ENCODE results near the gene APBA2.

The APBA2 gene

GRCh38 chr15:28942046-28942445 is 56.3 kb downstream of the APBA2 start:
- no peak for DNase-seq

- no peak for DNase-seq
Observed at GRCh38 chr15:28942571-28942970, 56.8 kb downstream of the APBA2 start.

DNA sequence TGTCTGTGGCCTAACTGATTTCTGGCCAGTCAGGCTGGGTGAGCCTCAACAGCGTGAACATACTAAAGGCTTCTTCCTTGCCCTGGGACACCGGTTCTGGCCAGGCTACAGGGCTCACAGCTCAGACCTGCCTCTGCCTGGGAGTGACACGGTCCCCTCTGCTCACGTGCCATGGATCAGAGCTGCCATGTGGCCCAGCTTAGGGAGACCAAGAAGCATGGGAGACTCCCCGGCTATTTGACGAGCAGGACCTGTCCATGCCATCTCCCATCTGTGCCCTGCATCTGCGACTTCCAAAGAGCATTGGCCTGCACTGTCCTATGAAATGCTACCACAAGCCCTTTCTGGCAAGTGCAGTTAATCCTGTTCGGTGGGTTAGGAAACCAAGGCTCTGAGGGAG is 57.4 kb downstream of the APBA2 start:
- no peak for DNase-seq

GRCh38 chr15:28943611-28944230 is 57.9 kb downstream of the APBA2 start:
- DNase-seq: no peak

DNA sequence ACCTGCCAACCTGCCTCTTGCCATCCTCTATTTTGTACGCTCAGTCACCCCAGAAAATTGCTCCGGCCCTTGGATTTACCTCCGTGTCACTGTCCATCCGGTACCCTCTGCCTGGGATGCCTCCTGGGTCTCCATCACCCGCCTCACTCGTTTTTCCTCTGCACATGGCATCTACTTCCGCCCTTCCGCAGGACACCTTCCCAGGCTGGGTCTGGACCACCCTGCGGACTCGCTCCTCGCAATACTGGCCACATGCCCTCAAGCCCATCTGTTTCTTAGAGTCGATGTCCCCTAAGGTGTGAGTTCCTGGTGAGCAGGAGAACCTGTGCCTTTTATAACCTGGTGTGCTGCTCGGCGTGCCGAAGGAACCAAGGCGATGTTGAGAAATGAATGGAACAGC is 58.5 kb downstream of the APBA2 start:
- DNase-seq: no peak

GRCh38 chr15:28944696-28945300 is 59.0 kb downstream of the APBA2 start:
- DNase-seq: no peak

DNA sequence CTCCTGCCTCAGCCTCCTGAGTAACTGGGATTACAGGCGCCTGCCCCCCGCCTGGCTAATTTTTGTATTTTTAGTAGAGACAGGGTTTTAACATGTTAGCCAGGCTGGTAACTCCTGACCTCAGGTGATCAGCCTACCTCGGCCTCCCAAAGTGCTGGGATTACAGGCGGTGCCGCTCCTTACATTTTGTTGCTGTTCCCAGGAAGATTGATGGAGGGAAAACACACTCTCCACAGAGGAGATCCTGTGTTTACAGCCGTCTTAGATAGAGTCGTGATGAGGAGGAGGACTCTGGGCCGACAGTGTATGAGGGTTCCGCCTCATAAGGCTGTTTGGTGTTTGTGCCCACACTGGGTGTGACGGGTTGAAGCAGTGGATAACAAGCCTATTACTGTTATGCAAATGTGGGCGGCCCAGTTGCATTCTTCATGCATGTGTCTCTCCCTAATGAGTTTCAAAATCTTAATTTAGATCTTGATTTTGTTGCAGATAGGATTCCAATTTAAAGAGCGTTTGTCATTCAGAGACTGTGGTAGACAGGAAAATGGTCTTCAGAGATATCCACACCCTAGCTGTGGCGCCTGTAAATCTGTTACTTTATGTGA is 60.0 kb downstream of the APBA2 start:
- DNase-seq: no peak

GRCh38 chr15:28946803-28947202 is 61.0 kb downstream of the APBA2 start:
- no peak for DNase-seq

GRCh38 chr15:28947221-28947674 is 61.5 kb downstream of the APBA2 start:
- DNase-seq: no peak

DNA sequence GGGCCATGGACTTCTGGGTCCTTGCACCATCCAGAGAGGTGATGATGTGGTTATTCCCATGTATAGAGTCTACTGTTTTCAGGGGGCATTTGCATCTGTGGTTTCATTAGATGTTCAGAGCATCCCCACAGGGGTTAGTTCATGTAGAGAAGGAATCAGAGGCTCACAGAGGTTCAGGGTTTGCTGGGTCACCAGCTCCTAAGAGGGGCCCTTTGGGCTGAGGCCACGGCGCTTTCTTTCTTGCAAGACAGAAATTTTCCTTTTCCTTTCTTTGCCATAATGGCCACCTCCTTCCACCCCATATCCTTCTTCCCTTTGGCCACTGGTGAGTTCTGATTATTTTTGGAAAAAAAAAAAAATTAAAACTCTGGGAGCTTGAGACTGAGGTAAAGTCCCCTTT is 62.3 kb downstream of the APBA2 start:
- DNase-seq: no peak

DNA sequence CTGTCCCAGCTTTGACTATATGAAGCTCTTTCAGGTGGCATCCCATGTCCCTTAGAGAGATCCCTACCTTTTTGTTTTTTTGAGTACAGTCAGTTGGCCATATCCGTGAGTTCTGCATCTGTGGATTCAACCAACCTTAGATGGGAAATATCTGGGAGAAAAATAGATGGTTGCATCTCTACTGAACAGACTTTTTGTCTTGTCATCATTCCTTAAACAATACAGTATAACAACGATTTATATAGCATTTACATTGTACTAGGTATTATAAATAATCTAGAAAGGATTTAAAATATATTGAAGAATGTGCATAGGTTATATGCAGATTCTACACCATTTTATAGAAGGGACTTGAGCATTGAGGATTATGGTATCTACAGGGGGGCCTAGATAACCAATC is 65.1 kb downstream of the APBA2 start:
- DNase-seq: no peak

DNA sequence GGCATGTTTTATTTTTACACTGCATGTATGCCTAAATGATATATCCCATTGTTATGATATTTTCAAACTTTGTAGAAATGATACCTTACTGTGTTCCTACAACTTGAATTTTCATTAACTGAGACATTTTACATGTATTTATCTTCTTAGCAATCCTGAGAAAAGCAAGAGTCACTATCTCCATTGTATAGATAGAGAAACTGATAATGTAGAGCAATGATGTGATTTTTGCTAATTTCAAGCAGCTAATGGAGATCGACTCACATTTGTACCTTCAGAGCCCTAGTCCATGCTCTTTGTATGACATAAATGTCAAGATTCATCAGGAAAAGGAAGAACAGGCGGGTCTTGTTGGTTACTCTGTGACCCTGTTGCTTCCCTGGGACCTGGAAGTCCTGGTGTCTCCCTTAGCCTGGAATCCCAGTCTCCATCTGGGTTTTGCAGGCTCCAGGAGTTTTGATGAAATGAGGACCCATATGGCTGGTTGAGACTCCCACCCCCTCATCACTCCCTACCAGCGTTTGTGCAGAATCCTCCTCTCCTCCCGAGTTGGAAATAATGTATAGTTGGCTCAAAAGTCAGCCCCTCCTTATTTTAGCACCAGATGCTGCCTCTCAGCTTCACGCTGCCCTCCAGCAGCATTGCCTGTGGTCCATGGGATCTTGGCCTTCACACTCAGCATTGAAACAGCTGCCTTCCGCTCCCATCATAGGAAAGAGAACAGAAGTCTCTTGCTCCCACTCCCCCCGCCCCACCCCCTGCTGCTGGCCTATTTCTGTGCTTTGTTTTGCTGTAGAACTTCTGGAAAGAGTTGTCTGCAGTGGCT is 67.1 kb downstream of the APBA2 start:
- peak; percentile 40 for DNase-seq

GRCh38 chr15:28953573-28954195 is 67.9 kb downstream of the APBA2 start:
- peak; percentile 10 for DNase-seq

DNA sequence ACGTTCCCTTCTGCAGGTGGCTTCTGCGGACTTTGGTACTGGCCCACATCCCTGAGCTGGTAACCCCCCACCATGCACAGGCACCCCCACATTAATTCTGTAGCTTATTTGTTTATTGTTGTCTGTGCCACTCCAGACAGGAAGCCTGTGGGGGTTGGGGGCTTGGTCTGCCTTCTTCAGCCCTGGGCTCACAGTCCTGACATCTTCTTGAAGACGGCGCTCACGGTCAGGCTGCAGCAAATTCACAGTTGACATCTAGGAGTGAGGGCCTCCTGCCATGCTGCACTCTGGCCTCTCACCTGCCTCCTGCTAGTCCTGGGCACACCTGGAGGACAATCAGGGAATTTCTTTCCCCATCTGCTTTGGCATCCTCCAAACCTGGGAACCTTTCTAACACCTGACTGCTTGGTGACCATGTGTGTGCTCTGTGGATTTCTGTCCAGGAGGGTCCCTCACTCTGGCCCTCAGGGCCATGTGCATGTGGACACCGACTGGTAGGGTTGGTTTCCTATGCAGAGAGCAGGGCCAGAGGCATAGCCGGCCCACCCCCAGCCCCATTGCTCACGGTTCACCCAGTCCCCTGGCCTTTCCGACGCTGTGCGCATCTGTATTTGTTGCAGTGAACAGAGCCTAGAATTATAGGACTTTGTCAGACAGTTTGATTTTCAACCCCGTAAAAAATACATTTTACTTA is 68.8 kb downstream of the APBA2 start:
- peak; percentile 7 for DNase-seq

- peak; percentile 19 for DNase-seq
Observed at GRCh38 chr15:28955160-28955992, 69.6 kb downstream of the APBA2 start.

DNA sequence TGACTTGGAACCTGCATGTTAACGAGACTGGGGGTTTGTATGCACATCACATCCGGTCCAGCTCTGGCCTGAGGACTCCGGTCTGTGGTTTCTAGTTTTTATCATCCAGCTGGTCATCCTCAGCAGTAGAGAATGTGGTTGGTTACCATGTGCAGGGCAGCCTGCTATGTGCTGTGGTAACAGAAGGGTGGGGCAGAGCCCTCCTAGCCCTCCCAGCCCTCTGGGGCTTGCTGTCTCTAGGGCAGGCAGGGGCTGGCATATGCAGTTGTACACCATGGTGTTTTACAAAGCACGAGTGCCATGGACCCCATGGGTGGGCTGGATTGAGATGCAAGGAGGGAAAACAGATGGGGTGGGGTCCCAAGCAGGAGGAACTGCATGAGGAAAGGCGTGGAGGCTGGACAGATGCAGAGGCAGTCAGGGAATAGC is 70.2 kb downstream of the APBA2 start:
- DNase-seq: peak; percentile 27

DNA sequence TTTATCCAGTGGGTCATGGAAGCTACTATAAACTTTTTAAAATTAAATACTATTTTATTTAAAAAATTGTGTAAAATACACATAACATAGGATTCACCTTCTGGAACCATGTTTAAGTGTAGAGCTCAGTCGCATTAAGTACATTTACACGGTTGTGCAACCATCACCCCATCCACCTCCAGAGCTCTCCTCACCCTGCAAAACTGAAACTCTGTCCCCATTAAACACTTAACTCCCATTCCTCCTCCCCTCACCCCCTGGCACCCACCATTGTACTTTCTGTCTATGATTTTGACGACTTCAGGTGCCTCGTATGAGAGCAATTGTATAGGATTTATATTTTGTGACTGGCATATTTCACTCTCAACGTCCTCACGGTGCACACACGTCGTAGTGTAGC is 70.7 kb downstream of the APBA2 start:
- no peak for DNase-seq

DNA sequence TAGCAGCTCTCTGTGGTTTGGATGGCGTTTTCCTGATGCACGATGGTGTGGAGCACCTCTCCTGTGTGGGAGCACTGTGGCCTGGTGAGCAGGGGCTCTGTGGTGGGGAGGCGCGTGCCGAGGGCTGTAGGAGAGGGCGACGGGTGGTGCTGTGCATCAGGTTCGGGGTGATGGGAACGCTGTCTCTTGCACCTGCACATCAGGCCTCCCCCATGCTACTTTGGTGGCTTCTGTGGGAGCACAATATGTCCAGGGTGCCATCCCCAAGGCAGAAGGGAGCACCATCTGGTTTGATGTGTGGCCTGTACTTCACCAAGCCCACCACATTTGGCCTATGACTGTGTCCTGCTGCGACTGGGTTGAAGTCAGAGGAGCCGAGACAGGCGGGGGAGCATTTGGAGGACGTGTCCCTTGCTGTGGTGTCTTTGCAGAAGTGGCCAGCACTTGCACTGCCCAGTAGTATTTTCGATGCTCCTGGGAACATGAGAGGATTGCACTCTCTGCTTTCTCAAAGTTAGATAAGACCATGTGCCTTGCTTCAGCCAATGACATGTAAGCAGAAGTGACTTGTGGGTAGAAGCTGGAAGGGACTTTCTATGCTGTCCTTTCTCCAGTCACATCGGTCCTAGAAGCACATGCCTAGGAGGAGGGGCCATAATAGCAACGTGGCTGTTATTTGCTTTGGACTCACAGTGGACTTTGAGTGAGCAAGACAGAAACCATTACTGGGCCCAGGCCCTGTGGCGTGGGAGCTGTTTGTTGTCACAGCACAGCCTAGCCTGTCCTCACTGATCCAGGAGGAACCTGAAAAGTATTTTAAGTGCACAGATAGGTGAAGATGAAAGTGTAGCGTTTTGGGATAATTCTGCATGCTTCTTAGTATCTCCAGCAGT is 72.1 kb downstream of the APBA2 start:
- peak; percentile 8 for DNase-seq

DNA sequence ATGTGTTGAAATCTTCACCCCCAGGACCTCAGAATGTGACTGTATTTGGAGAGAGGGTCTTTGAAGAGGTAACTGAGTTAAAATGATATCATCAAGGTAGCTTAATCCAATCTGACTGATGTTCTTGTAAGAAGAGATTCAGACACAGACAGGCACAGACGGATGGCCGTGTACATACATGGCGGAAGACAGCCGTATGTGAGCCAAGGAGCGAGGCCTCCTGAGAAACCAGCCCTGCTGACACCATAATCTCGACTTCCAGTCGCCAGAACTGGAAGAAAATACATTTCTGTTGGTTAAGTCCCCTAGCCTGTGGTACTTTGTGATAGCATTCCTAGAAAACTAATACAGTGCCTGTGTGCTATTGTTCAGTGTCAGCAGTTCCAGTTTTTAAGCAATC is 73.6 kb downstream of the APBA2 start:
- DNase-seq: no peak

DNA sequence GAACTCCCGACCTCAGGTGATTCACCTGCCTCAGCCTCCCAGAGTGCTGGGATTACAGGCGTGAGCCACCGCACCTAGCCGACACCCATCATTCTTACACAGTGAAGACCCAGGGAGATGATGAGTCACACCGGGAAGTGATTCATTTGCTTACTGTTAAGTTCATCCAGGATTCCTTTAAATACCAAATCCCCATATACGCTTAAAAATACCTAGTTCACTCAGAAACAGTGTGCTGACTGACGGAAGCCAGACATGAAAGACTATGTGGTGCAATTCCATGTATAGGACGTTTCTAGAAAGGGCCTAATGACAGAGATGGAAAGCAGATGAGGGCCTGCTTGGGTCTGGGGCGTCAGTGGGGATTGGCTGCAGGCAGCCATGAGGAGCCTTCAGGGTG is 75.2 kb downstream of the APBA2 start:
- peak; percentile 1 for DNase-seq

Data from left hindlimb (tissue), 1 donor.